HG03097 (cell line): ENCODE results near the gene SLBP.

Source experiments
- ATAC-seq: cut with Tn5 transposase; IDR thresholded peaks from one replicate; pipeline ENCODE4 v1.9.1; 2021; ENCODE audit not compliant: unreplicated experiment, low FRiP score

SLBP gene

DNA sequence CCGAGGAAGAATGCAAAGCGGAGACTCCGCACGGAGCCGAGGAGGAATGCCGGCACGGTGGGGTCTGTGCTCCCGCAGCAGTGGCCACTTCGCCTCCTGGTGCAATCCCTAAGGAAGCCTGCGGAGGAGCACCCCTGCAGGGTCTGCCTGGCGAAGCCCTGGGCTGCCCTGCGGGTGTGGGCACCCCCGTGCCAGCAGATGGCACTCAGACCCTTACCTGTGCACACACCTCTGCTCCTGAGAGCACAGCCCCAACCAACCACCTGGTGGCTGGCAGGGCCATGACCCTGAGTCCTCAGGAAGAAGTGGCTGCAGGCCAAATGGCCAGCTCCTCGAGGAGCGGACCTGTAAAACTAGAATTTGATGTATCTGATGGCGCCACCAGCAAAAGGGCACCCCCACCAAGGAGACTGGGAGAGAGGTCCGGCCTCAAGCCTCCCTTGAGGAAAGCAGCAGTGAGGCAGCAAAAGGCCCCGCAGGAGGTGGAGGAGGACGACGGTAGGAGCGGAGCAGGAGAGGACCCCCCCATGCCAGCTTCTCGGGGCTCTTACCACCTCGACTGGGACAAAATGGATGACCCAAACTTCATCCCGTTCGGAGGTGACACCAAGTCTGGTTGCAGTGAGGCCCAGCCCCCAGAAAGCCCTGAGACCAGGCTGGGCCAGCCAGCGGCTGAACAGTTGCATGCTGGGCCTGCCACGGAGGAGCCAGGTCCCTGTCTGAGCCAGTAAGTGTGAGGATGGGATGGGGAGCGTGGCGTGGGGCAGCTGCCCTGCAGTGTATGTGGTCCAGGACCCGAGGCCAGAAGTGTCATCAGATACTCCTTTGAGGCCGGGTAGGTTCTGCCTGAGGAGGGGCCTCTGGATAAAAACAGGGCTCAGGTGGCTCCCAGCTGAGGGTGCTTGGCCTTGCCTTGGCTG, 16.2 kb upstream of the SLBP start:
- ATAC-seq: no peak

DNA sequence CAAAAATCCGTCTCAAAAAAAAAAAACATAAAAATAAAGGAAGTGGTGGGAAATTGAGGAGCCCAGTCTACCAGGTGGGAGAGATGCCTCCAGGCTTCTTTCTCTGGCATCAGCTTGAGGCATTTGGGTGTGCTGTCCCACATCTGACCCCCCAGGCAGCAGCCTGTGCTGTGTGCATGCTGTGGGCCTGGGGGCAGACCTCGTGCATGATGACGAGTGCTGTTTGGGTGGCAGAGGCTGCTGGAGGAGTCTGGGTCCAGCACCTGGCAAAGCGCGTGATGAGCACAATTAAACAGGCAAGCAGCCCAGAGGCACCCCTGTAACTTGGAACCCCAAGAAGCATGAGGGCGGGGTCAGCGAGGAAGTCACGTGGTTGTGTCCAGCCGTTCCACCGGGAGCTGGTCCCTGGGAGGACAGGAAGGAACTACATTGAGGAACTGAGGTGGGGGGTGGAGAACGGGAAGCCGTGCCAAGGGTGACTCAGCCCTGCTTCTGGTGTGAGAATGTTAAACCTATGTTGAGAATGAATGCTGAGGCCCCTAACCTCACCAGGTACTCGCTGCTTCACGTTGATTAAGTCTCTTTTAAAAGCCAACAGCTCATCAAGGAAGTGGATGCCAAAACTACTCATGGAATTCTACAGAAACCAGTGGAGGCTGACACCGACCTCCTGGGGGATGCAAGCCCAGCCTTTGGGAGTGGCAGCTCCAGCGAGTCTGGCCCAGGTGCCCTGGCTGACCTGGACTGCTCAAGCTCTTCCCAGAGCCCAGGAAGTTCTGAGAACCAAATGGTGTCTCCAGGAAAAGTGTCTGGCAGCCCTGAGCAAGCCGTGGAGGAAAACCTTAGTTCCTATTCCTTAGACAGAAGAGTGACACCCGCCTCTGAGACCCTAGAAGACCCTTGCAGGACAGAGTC, 15.3 kb upstream of the SLBP start:
- ATAC-seq: no peak

- no peak for ATAC-seq
Measured at GRCh38 chr4:1726146-1726934, 14.2 kb upstream of the SLBP start.

- ATAC-seq: no peak
Measured at GRCh38 chr4:1725521-1725920, 13.4 kb upstream of the SLBP start.

GRCh38 chr4:1723131-1723801, 11.1 kb upstream of the SLBP start:
- ATAC-seq: no peak

DNA sequence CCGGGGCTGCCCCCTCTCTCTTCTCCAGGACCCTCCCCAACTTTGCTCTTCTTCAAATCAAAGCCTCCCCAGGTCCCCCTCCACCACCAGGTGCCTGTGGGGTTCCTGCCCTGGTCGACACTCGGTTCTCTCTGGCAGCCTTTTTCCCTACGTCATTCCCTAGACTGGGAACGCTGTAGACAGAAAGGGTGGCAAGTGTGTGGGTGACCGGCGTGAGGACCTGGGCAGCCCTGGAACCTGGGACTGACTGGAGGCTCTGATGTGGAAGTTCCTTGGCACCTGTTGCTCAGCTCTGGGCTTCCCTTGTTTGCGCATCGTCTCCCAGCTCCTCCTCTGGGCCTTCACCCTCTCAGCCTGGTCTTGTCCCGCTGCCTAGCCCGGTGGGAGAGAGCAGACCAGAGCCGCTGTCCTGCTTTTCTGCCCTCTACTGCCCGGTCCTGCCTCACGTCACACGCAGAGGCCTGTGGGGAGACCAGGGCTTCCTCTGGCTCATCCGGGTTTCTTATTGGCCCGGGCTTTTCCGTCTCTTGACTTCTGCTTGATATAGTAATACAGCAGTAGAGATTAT, 10.5 kb upstream of the SLBP start:
- ATAC-seq: no peak

DNA sequence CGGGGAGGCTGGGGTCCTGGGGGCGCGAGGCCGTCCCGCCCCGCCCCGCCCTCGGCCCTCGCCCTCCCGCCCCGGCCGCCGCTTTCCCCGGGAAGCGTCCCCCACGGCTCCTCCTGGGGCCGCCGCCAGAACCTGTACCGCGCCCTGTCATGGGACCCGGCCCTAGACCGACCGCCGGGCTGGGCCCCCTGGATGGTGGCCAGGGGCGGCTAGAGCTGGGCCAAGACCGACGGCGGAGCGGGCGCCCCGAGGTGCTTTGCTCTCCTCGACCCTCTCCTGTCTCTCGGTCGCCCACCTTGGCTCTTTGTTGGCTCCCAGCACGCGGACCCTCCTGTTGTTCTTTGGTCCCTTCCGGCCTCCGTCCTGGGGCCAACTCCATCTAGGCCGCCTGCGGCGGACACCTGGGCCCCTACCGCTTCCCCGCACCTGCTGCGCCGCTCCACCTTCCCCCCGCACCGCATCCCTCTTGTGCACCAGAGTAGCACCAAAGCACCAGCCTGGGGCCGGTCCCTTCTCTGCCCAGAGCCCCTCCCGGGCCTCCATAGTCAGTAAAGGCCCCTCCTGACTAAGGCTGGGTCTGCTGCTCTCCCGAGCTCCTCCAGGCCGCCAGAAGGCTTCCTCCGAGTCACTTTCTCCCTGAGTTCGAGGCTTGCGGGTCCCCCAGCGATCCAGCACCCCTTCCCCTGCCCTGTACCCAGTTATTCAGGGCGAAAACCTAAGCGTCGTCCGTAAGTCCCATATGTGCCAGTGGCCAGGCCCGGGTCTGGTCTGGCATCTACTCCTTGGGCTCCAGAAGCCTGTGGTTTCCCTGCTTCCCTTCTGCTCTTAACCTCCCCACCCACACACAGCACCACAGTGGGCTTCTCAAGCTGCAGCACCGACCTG, 9.8 kb upstream of the SLBP start:
- peak; percentile 1 for ATAC-seq

DNA sequence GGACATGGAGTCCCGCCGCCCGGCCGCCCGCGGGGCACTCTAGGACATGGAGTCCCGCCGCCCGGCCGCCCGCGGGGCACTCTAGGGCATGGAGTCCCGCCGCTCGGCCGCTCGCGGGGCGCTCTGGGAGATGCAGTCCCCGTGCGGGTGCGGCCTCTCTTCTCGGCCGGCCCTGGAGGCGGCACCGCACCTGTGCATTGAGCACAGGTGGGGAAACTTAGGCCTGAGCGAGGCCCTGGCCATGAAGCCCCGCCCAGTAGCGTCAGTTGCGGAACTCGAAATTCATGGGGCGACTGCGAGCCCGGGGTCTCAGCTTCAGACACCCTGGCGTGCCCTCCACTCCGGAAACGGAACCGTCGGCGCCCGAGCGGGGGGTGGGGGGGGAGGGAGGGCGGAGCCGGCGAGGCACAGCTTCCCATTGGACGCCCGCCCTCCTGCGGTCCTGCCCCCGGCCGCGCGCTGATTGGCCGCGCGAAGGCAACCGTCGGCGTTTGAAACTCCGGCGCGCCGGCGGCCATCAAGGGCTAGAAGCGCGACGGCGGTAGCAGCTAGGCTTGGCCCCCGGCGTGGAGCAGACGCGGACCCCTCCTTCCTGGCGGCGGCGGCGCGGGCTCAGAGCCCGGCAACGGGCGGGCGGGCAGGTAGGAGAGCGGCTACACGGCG, 9.0 kb upstream of the SLBP start, which contains the start of the genes TACC3 and TMEM129:
TSS of gene TACC3 (plus strand) at position 519 of the 663 bp plus-strand sequence. CDS start 1,901 bp downstream, outside the sequence.
TSS of gene TMEM129 (minus strand) at position 321 of the 663 bp plus-strand sequence. CDS start 486 bp downstream, outside the sequence.
- ATAC-seq: peak; percentile 52

DNA sequence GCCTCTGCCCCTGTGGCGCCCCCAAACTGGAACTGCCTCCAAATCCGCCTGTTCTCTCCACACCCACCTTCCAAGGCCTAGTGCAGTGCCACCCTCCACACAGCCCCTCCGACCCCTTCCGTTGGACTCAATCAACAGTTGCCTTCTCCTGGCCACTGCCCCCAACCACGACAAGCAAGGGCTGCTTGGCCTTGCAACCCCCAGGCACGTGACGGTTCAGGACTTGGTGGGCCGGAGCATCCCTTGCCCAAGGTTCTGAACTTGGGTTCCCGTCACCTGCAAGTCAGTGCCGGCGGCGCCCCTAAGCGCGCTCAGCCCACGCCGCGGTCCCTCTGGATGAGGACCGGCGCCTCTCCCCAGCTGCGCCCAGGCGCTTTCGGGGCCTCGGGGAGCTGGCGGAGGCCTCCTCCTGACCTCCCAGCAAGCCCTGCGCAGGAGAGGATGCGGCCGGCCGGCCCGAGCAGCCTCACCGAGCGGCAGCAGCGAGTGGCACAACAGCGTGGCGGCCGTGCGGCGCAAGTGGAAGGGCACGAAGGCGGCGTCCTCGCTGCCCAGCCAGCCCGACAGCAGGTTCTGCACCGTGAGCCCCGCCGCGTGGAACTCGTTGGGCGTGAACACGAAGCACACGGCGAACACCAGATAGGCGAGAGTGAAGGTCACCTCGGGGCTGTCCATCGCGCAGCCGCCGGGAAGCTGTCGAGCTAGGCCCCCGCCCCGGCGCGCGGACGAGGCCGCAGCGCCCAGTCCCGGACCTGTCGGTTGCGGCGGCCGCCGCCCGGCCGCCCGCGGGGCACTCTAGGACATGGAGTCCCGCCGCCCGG, 8.3 kb upstream of the SLBP start:
- peak; percentile 19 for ATAC-seq

DNA sequence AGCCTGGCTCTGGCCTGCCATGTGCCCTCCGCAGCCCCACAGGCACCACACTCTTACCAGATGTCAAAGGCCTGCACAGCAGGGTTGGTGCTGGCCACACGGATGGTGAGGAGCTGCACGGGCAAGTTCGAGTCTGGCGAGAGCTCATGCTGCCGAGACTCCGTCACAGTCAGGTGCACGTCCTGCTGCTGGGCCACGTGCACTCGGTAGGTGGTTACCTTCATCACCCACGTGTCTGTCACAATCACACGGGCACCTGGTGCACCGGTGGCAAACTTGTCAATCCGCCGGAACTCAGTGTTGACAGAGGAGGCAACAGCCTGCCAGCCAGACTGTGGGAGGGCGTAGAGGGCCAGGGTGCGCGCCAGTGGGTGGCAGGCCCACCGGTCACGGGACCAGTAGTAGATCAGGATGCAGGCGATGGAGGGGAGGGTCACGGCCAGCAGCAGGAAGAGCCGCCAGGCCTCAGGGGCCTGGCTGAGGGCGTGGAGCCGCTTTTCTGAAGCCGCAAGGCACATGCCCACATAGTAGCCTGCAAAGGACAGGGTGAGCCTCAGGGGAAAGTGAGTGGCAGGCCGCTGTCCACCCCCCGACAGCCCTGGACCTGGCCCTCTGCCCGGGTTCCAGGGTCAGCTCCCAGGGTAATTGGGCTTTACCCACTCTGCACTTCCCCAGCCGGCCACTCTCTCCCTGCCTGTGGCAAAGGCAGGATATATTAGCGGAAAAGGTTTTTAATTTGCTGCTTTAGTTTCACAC, 6.2 kb upstream of the SLBP start:
- no peak for ATAC-seq

GRCh38 chr4:1717129-1718094, 5.3 kb upstream of the SLBP start:
- no peak for ATAC-seq

DNA sequence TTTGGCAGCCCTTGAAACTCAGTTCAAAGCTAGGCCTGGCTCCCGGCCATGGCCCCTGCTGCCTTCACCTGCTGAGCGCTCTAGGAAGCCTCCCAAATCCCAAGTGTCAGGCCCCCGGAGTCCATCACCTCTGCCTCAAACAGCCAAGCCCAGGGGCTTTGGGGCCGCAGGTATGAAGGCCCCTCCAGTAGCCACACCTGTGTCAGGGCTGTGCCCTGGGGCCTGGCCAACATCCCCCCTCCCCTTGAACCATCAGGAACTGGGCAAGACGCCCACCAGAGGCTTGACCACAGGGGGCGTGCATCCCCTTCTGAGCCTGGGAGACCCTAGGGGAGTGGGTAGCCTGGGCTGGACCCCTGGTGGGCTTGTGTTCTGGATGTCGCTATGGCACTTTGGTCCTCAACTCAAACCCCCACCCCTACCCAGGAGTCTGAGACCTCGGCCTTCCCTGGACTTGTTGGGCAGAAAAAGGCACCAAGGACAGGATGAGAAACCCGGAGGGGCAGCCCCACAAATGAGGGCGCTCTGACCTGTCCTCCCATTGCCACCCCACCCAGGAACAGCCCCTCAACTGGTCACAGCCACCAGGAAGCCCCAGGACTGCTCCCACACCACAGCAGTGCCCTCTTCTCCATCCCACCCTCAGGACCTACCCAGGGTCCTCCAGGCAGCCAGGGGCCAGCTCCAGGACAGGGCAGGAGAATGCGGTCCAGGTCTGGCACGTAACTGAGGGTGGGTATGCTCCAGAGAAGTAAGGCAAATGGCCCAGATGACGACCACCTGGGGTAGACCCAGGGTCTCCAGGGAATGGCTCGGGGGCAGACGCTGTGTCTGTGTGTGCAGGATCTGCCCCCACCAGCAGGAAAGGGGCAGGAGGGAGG, 4.2 kb upstream of the SLBP start:
- ATAC-seq: no peak

DNA sequence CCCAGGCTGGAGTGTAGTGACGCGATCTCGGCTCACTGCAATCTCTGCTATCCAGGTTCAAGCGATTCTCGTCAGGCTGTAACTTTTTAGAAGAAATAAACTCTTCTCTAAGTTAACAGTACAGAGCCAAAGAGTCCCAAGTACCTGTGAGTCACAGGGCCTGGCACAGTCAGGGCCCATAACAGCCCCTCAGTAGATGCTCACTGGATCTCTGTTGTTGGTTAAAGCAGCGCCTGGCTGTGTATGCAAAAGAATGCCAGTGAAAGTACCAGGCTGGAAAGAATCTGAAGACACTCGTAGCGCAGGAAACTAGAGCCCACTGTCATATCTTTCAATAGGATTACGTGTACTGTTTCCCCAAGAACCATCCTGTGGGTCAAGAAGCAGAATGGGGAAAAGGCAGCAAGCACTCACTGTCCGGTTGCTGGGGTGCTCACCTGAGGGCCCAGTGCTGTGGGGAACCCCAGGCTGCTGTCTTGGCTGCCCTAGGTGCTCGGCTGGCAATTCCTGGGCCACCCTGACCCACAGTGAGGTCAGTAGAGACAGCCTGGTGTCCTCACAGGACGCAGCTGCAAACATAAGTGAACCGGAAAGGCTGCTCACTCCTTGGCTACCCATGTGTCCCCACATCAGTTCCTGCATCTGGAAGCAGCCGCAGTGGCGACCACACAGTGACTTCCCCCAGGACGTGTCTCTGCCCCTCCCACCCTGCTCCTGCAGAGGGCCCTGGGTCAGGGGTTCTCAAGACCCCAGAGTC, 3.1 kb upstream of the SLBP start:
- no peak for ATAC-seq
